Testis (tissue), 2 donors: ENCODE data around the gene C12orf42.

ENCODE experiments used
- POLR2A ChIP-seq: fragments of 450-650 bp; IDR thresholded peaks from one replicate; pipeline ENCODE4 v1.6.1; 2017; ENCODE audit warnings: antibody characterized with exemption, mild to moderate bottlenecking, moderate library complexity
- TF ChIP-seq, protein P1 (sequence below), 3 experiments: fragments of 450-650 bp in 2 of 3; fragments of 200-600 bp in 1 of 3; sonication (generic) in 1 of 3; IDR thresholded peaks; one replicate each; pipeline ENCODE4 v1.5.1; 2016 to 2019; ENCODE audit warnings: antibody characterized with exemption in 3 of 3, mild to moderate bottlenecking in 2 of 3, moderate library complexity in 1 of 3

- TF ChIP-seq, protein P1, sequence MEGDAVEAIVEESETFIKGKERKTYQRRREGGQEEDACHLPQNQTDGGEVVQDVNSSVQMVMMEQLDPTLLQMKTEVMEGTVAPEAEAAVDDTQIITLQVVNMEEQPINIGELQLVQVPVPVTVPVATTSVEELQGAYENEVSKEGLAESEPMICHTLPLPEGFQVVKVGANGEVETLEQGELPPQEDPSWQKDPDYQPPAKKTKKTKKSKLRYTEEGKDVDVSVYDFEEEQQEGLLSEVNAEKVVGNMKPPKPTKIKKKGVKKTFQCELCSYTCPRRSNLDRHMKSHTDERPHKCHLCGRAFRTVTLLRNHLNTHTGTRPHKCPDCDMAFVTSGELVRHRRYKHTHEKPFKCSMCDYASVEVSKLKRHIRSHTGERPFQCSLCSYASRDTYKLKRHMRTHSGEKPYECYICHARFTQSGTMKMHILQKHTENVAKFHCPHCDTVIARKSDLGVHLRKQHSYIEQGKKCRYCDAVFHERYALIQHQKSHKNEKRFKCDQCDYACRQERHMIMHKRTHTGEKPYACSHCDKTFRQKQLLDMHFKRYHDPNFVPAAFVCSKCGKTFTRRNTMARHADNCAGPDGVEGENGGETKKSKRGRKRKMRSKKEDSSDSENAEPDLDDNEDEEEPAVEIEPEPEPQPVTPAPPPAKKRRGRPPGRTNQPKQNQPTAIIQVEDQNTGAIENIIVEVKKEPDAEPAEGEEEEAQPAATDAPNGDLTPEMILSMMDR (IDR thresholded peaks at IDR 0.05): no peak
- no peak for TF ChIP-seq POLR2A
Measured at GRCh38 chr12:103470664-103471063, 25.1 kb downstream of the C12orf42 start.
